ENCODE data around the gene HTRA2. TPM values are rescaled to one million over a fixed set of nuclear protein-coding genes. Genes with fewer than 3 reads are reported as not detected.

The HTRA2 gene
- total and polyA plus RNA-seq, 9 of the 15 experiments (the other 6 are each of a cell fraction or from before 2014, with no cell fraction given): 54.2 to 71.2 (median 65.8) TPM

GRCh38 chr2:74567881-74568280 lies 38.1 kb downstream of the HTRA2 start:
- H3K36me3 ChIP-seq (ENCODE audit: control insufficient read depth, insufficient read depth, low read length): no peaks in the 10 kb centered on the region
- H3K27me3 ChIP-seq (ENCODE audit: control insufficient read depth in 2 of 2, insufficient read depth in 2 of 2, low read length in 2 of 2): no peaks in the 10 kb centered on the region; a peak in 1 of 5 replicates
- TF ChIP-seq ZNF766 (CRISPR knock-in tag; conservative IDR thresholded peaks at IDR 0.05): no peak
- no peak for TF ChIP-seq NFYB (IDR thresholded peaks at IDR 0.05; ENCODE audit: extremely low read depth, insufficient read length)
- TF ChIP-seq ZNF518B (CRISPR knock-in tag; IDR thresholded peaks at IDR 0.05): no peak
- TF ChIP-seq CC2D1A (IDR thresholded peaks at IDR 0.05): no peak
- TF ChIP-seq VEZF1 (CRISPR knock-in tag; IDR thresholded peaks at IDR 0.05): no peak
- no peak for TF ChIP-seq E2F5 (CRISPR knock-in tag; IDR thresholded peaks at IDR 0.05)
- no peak for TF ChIP-seq RHOXF2B (CRISPR knock-in tag; conservative IDR thresholded peaks at IDR 0.05)
- no peak for TF ChIP-seq NR2F6 (CRISPR knock-in tag; IDR thresholded peaks at IDR 0.05)
- TF ChIP-seq TCF3 (CRISPR knock-in tag; IDR thresholded peaks at IDR 0.05): no peak
- no peak for TF ChIP-seq PPARD (CRISPR knock-in tag; IDR thresholded peaks at IDR 0.05)
- no peak for TF ChIP-seq ZBTB1 (CRISPR knock-in tag; IDR thresholded peaks at IDR 0.05; ENCODE audit: borderline replicate concordance, low read depth)
- no peak for TF ChIP-seq MEF2A (IDR thresholded peaks at IDR 0.05; ENCODE audit: control insufficient read depth, low read depth, low read length)
- no peak for TF ChIP-seq ZBTB26 (CRISPR knock-in tag; IDR thresholded peaks at IDR 0.05)
- TF ChIP-seq ETS2 (tag; IDR thresholded peaks at IDR 0.05; ENCODE audit: borderline replicate concordance, poor library complexity, severe bottlenecking): no peak
- no peak for TF ChIP-seq MAZ (CRISPR knock-in tag; conservative IDR thresholded peaks at IDR 0.05 in 1 of 2, IDR thresholded peaks at IDR 0.05 in 1 of 2)
- TF ChIP-seq ZZZ3 (IDR thresholded peaks at IDR 0.05): no peak
- H4K20me1 ChIP-seq (replicated peaks; ENCODE audit: control insufficient read depth, insufficient read depth, low read length): no peaks in the 10 kb centered on the region
- H3K9me3 ChIP-seq (replicated peaks; ENCODE audit: control insufficient read depth, insufficient read depth, low read depth, low read length): no peaks in the 10 kb centered on the region
- no peak overlapping the region for H3K27ac ChIP-seq (ENCODE audit: extremely low read depth, low read depth, low read length)
- BruUV-seq (replicated peaks): no TSS peak
- POLR2A ChIA-PET: no interaction called here
- CTCF ChIA-PET (ENCODE audit: low intra/inter-chr PET ratio): no interaction called here
- no peak for DNase-seq (ENCODE audit: extremely low read depth in 1 of 4, low spot score in 3 of 4)
- no peak for ATAC-seq
- no peak overlapping the region for H3K4me3 ChIP-seq
- no peaks in the 10 kb centered on the region for H3K79me2 ChIP-seq (ENCODE audit: control insufficient read depth, insufficient read depth, low read length)
- H3K9me1 ChIP-seq (ENCODE audit: control insufficient read depth, insufficient read depth, low read length): no peaks in the 10 kb centered on the region
- H3K9ac ChIP-seq (ENCODE audit: insufficient read depth in 1 of 2, low read depth in 2 of 2, low read length in 2 of 2): no peak overlapping the region
- intact Hi-C loops (cut with micrococcal nuclease) (no loop called here), in situ Hi-C loops (cut with MboI) (no loop called here)
- WGBS (ENCODE audit: insufficient coverage, low coverage, missing lambda C conversion rate): 39% methylated on average over 5 of the region's 5 CpGs
- FAIRE-seq: no peak
- H2AFZ ChIP-seq (ENCODE audit: low read depth, low read length): 0 out of 2 replicates have a peak overlapping the region, but pooled peaks have one; percentile 13
- H3K4me2 ChIP-seq (ENCODE audit: insufficient read depth, low read length): no peak overlapping the region
- no peaks in the 10 kb centered on the region; a peak in 1 of 5 replicates for H3K4me1 ChIP-seq (replicated peaks in 1 of 2; ENCODE audit: control insufficient read depth in 2 of 2, insufficient read depth in 2 of 2, low read length in 2 of 2)

Data from K562 (cell line).